GM18867 (cell line): Measurements from ENCODE around the gene ATP1B1.
"Not testable (repeated sequence)": the region's sequence is repeated elsewhere in the genome, so short reads cannot be mapped to it uniquely, and the experiment has no call there.

Source experiments
- ATAC-seq: cut with Tn5 transposase; IDR thresholded peaks from one replicate; pipeline ENCODE4 v1.9.1; 2021; ENCODE audit warnings: mild to moderate bottlenecking, moderate library complexity; ENCODE audit not compliant: unreplicated experiment

Gene ATP1B1

GRCh38 chr1:169138866-169139670 lies 32.6 kb downstream of the ATP1B1 start:
- ATAC-seq = peak; percentile 95

- ATAC-seq = no peak
Observed at GRCh38 chr1:169141356-169141755, 34.9 kb downstream of the ATP1B1 start.

GRCh38 chr1:169142129-169142528 lies 35.6 kb downstream of the ATP1B1 start:
- ATAC-seq = no peak

- ATAC-seq = no peak
Observed at GRCh38 chr1:169143346-169143745, 36.9 kb downstream of the ATP1B1 start.

GRCh38 chr1:169143984-169144383 lies 37.5 kb downstream of the ATP1B1 start:
- ATAC-seq = no peak

- ATAC-seq = no peak
Observed at GRCh38 chr1:169144941-169145626, 38.6 kb downstream of the ATP1B1 start.

- ATAC-seq = no peak
Observed at GRCh38 chr1:169146576-169147214, 40.2 kb downstream of the ATP1B1 start.

- no peak for ATAC-seq
Observed at GRCh38 chr1:169148472-169149252, 42.2 kb downstream of the ATP1B1 start.

GRCh38 chr1:169149555-169150286 lies 43.2 kb downstream of the ATP1B1 start:
- no peak for ATAC-seq

GRCh38 chr1:169150641-169151337 lies 44.3 kb downstream of the ATP1B1 start:
- ATAC-seq = no peak

GRCh38 chr1:169151338-169151837 lies 44.9 kb downstream of the ATP1B1 start:
- no peak for ATAC-seq

GRCh38 chr1:169155675-169156074 lies 49.2 kb downstream of the ATP1B1 start:
- no peak for ATAC-seq

- no peak for ATAC-seq
Observed at GRCh38 chr1:169156580-169156979, 50.1 kb downstream of the ATP1B1 start.

- no peak for ATAC-seq
Observed at GRCh38 chr1:169160845-169161495, 54.5 kb downstream of the ATP1B1 start.

- peak; percentile 82 for ATAC-seq
Observed at GRCh38 chr1:169161496-169162194, 55.2 kb downstream of the ATP1B1 start.

GRCh38 chr1:169163059-169163458 lies 56.6 kb downstream of the ATP1B1 start:
- ATAC-seq = peak; percentile 64

GRCh38 chr1:169175461-169175860 lies 69.0 kb downstream of the ATP1B1 start:
- no peak for ATAC-seq

- ATAC-seq = not testable (repeated sequence)
Observed at GRCh38 chr1:169179431-169179830, 72.9 kb downstream of the ATP1B1 start.
